Measurements from ENCODE around the gene HBQ1.
"Not testable (repeated sequence)": the region's sequence is repeated elsewhere in the genome, so short reads cannot be mapped to it uniquely, and the experiment has no call there.

The HBQ1 gene

GRCh38 chr16:180101-180675, at the start of gene HBQ1:
HBQ1 (plus strand) TSS chr16:180459; CDS start chr16:180487, 28 bp downstream.
- no peak for DNase-seq

GRCh38 chr16:130533-131173, 49.6 kb upstream of the HBQ1 start:
- no peak for DNase-seq

- DNase-seq = no peak
These were observed 48.1 kb upstream of the HBQ1 start for GRCh38 chr16:132120-132519.

- no peak for DNase-seq
These were observed 46.5 kb upstream of the HBQ1 start for GRCh38 chr16:133716-134115.

- DNase-seq = no peak
These were observed 42.2 kb upstream of the HBQ1 start for GRCh38 chr16:138049-138417.

- no peak for DNase-seq
These were observed 39.9 kb upstream of the HBQ1 start for GRCh38 chr16:140175-140857.

- peak; percentile 2 for DNase-seq
These were observed 37.8 kb upstream of the HBQ1 start for GRCh38 chr16:142405-142967.

- DNase-seq = no peak
These were observed 37.2 kb upstream of the HBQ1 start for GRCh38 chr16:143047-143446.

- no peak for DNase-seq
These were observed 36.8 kb upstream of the HBQ1 start for GRCh38 chr16:143456-143855.

GRCh38 chr16:144797-145252, 35.4 kb upstream of the HBQ1 start:
- DNase-seq = no peak

- DNase-seq = no peak
These were observed 33.6 kb upstream of the HBQ1 start for GRCh38 chr16:146646-147045.

GRCh38 chr16:149024-149660, 31.1 kb upstream of the HBQ1 start:
- no peak for DNase-seq

GRCh38 chr16:152141-153128, 27.8 kb upstream of the HBQ1 start, which contains the start of gene HBZ:
HBZ (plus strand) TSS chr16:152644; CDS start chr16:152910, 266 bp downstream.
- no peak for DNase-seq

- not testable (repeated sequence) for DNase-seq
These were observed 27.1 kb upstream of the HBQ1 start for GRCh38 chr16:153129-153521.

GRCh38 chr16:153550-154216, 26.6 kb upstream of the HBQ1 start:
- DNase-seq = not testable (repeated sequence)

GRCh38 chr16:154217-155030, 25.8 kb upstream of the HBQ1 start:
- DNase-seq = no peak

GRCh38 chr16:155031-155398, 25.2 kb upstream of the HBQ1 start:
- DNase-seq = no peak

GRCh38 chr16:159136-159849, 21.0 kb upstream of the HBQ1 start:
- no peak for DNase-seq

- not testable (repeated sequence) for DNase-seq
These were observed 20.0 kb upstream of the HBQ1 start for GRCh38 chr16:160242-160641.

GRCh38 chr16:160691-161190, 19.5 kb upstream of the HBQ1 start:
- DNase-seq = no peak

All from midbrain (tissue), 1 donor.